ENCODE data around the gene CFAP73.
A peak's percentile ranks its signal among the peaks of the same experiment; 100 is the strongest.
"Not testable (repeated sequence)": the region's sequence is repeated elsewhere in the genome, so short reads cannot be mapped to it uniquely, and the experiment has no call there.

Gene CFAP73

DNA sequence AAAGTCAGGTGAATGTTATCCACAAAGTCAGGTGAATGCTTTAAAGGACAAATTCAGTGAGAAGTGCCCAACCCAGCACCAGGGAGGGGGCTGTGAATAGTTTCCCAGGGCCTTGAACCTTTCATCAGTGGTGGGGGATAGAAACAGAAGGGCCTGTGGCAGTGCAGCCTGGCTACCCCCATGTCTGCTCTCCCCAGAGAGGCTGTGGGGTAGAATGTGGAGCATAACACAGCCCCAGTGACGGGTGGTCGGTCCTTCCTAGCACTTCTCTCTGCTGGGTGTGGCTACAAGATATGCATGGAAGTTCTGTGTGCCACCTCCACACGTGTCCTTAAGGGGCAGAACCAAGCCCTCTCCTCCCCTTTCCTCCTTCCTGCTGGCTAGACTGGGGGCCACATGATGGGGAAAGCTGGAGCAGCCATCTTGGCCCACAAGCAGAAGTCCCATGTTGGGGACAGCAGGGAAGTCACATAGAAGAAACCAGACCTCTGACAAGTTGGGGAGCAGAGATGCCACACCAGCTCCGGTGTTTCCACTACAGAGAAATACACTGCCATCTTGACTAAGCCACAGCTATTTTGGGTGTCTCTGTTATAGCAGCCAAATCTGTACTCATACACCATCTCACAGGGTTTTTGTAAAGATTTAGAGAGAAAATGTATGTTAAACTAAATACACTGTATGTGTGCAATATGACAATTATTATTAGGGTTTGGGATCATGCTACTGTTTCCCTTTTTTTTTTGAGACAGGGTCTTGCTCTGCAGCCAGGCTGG is 53.0 kb downstream of the CFAP73 start:
- no peak overlapping the region for H3K4me3 ChIP-seq (ENCODE audit: low read depth, low read length)
- DNase-seq (ENCODE audit: low read depth) = no peak

DNA sequence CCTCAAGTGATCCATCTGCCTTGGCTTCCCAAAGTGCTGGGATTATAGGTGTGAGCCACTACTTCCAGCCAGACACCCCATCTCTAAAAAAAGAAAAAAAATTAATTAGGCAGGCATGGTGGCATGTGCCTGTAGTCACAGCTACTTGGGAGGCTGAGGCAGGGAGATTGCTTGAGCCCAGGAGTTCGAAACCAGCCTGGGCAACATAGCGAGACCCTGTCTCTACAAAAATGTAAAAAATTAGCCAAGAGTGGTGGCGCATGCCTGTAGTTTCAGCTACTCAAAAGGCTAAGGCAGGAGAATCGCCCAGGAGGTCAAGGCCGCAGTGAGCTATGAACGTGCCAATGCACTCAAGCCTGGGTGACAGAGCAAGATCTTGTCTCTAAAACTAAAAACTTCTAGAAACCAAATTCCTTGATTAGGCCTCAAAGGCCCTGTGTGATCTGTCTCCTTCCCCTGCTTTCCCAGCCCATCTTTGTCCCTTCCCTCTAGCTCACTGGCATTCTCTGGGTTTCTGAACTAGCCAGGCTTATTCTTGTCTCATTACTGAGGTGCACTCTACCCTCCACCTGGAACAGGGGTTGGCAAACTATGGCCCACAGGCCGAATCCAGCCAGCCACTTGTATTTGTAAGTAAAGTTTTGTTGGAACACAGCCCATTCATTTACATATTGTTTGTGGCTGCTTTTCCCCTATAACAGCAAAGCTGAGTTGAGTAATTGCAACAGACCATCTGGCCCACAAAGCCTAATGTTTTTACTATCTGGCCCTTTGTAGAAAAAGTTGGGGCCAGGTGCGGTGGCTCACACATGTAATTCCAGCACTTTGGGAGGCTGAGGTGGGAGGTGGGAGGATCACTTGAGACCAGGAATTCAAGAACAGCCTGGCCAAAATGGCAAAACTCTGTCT is 54.6 kb downstream of the CFAP73 start:
- H3K4me3 ChIP-seq (ENCODE audit: low read depth, low read length) = no peak overlapping the region
- no peak for DNase-seq (ENCODE audit: low read depth)

DNA sequence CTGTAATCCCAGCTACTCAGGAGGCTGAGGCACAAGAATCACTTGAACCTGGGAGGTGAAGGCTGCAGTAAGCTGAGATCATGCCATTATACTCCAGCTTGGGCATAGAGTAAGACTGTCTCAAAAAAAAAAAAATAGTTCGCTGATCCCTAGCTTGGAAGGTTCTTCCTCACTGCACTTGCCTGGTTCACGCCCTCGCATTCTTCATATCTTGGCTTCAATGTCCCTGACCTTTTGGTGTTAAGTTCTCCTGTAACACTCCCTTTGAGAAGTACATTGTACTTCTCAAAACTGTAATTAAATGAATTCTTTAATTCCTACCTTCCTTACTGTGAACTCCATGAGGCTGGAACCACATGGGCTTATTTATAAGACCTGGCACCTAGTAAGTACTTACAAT is 55.3 kb downstream of the CFAP73 start:
- no peak for DNase-seq (ENCODE audit: low read depth)
- H3K4me3 ChIP-seq (ENCODE audit: low read depth, low read length) = no peak overlapping the region

DNA sequence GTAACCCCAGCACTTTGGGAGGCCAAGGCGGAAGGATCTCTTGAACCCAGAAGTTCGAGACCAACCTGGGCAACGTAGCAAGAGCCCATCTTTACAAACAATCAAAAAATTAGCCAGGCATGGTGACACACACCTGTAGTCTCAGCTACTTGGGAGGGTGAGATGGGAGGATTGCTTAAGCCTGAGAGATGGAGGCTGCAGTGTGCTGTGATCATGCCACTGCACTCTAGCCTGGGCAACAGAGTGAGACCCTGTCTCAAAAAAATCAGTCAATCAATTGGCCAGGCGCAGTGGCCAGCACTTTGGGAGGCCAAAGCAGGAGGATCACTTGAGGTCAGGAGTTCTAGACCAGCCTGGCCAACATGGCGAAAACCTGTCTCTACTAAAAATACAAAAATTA is 57.3 kb downstream of the CFAP73 start:
- not testable (repeated sequence) for DNase-seq (ENCODE audit: low read depth); H3K4me3 ChIP-seq (ENCODE audit: low read depth, low read length)

DNA sequence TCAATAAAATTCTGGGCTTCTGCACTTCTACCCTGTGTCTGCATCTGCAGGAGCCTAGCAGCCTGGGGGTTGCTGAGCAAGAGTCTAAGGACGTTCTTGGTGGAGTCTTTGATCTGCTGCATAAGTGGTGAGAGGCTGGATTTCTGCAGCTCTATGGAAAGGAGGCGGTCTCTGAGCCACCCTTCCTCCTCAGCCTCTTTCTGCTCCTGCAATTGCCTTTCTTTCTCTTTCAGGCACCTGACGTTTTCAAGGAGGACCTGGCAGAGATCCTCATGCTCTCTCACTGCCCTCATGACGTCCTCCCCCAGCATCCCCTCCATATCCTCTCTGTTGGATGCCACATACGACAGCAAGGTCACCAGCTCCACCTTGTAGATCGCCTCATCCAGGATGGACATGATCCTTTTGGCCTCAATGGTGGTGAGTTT is 58.1 kb downstream of the CFAP73 start:
- DNase-seq (ENCODE audit: low read depth) = no peak
- no peak overlapping the region for H3K4me3 ChIP-seq (ENCODE audit: low read depth, low read length)

DNA sequence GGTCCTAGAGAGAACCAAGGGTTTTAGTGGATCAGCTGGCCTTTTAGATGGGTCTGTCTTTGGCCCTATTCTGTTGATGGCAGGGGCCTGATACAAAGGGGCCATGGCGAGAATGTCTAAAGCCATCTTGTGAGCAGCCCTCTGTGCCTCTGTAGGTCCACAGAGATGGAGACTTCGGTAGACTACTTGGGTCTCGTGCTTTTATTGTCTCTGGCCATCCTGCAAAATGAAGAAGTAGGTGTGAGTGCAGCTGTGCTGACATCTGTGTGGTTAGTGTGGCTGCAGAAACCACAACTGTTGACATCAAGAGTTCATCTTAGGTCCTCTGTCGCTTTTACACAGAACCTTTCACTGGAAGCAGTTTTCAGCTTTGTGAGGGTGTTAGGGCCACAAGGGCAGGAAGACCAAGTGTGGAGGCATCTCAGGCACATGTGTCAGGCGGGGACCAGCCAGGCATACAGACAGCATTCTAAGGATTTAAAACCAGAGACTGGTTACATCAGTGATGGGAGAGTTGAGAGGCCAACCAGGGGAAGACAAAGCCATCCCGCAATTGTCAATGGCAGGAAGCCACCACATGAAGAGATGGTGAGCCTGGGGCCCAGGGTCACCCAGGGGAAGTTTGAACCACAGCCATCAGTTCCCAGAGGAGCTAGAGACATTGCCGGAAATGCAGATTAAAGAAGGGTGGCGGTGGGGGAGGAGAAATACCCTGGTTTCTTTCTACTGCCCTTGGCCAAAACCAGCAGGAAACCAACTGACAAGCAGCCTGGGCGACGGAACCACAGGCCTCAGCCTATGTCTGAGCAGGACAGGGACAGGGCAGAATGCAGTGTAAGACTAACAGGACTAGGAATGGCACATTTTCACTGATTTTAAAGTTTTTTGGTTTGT is 58.8 kb downstream of the CFAP73 start:
- no peak overlapping the region for H3K4me3 ChIP-seq (ENCODE audit: low read depth, low read length)

More for the DNA sequence above, 58.8 kb downstream of the CFAP73 start:
- DNase-seq (ENCODE audit: low read depth) = peak; percentile 49

All from skeletal muscle cell (primary cell).